ENCODE results near the gene SLAMF7.

- no peak for TF ChIP-seq POLR2A (IDR thresholded peaks at IDR 0.05)
- no peak for TF ChIP-seq CTCF (IDR thresholded peaks at IDR 0.05)
These were observed 4.7 kb upstream of the SLAMF7 start for GRCh38 chr1:160734301-160734700.

All from Peyer's patch (tissue), 4 donors.